Measurements from ENCODE around the gene RNF38.

DNA sequence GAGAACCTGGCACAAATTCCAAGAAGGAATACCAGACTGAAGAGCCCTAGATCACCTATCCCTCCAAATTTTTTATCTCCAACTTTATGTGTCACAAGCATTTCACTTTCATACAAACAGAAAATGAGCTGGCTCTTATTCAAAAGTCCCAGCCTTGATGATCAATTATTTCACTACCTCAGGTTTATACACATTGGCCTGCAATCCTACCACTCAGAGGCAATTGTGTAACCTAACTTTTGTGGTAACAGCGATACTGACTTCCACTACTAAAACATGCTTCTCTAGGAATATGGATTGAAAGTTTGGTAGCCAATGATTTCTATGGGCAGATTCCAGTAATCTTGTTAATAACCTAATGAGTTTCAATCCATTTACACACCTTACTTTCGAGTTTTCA, 10.5 kb downstream of the RNF38 start:
- TF ChIP-seq POLR2AphosphoS5 (IDR thresholded peaks at IDR 0.05) (no peak), POLR2A (IDR thresholded peaks at IDR 0.05) (no peak)
- TF ChIP-seq, protein P1, sequence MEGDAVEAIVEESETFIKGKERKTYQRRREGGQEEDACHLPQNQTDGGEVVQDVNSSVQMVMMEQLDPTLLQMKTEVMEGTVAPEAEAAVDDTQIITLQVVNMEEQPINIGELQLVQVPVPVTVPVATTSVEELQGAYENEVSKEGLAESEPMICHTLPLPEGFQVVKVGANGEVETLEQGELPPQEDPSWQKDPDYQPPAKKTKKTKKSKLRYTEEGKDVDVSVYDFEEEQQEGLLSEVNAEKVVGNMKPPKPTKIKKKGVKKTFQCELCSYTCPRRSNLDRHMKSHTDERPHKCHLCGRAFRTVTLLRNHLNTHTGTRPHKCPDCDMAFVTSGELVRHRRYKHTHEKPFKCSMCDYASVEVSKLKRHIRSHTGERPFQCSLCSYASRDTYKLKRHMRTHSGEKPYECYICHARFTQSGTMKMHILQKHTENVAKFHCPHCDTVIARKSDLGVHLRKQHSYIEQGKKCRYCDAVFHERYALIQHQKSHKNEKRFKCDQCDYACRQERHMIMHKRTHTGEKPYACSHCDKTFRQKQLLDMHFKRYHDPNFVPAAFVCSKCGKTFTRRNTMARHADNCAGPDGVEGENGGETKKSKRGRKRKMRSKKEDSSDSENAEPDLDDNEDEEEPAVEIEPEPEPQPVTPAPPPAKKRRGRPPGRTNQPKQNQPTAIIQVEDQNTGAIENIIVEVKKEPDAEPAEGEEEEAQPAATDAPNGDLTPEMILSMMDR (IDR thresholded peaks at IDR 0.05 in 8 of 11, conservative IDR thresholded peaks at IDR 0.05 in 3 of 11), result no peak

All from spleen (tissue), 7 donors.